Measurements from ENCODE around the gene SSTR3.

- TF ChIP-seq NFIC (IDR thresholded peaks at IDR 0.05) (no peak), TAF1 (IDR thresholded peaks at IDR 0.05; ENCODE audit: control insufficient read depth, extremely low read depth, insufficient read depth, low read length, severe bottlenecking) (no peak), ZBTB26 (CRISPR knock-in tag; IDR thresholded peaks at IDR 0.05) (no peak), TBL1XR1 (IDR thresholded peaks at IDR 0.05; ENCODE audit: low read length in 2 of 2) (no peak), TEAD4 (IDR thresholded peaks at IDR 0.05; ENCODE audit: low read length) (no peak), TEAD4 (CRISPR knock-in tag; IDR thresholded peaks at IDR 0.05; ENCODE audit: borderline replicate concordance) (no peak)
These were observed 49.8 kb downstream of the SSTR3 start for GRCh38 chr22:37162221-37163095.

Measured in K562 (cell line).